Suprapubic skin (tissue), 4 donors: ENCODE data around the gene EEF1A2. TPM values are rescaled to one million over a fixed set of nuclear protein-coding genes. Genes with fewer than 3 reads are reported as not detected.

Experiments used
- DNase-seq, 2 donors: peaks; one replicate each; pipeline ENCODE4 v3.0.0-alpha.2; 2019; ENCODE audit warnings: low spot score in 2 of 2
- H3K27ac ChIP-seq: fragments of 200-600 bp; sonication (generic); one replicate; pipeline ENCODE4 v1.5.1; 2019
- H3K27me3 ChIP-seq: fragments of 200-600 bp; sonication (generic); one replicate; pipeline ENCODE4 v1.5.1; 2019
- H3K36me3 ChIP-seq: fragments of 200-600 bp; sonication (generic); one replicate; pipeline ENCODE4 v1.5.1; 2019
- H3K4me1 ChIP-seq: fragments of 200-600 bp; sonication (generic); one replicate; pipeline ENCODE4 v1.5.1; 2019
- H3K4me3 ChIP-seq: fragments of 200-600 bp; sonication (generic); one replicate; pipeline ENCODE4 v1.5.1; 2019; ENCODE audit warnings: mild to moderate bottlenecking
- H3K9me3 ChIP-seq: fragments of 200-600 bp; sonication (generic); one replicate; pipeline ENCODE4 v1.5.1; 2019
- CTCF ChIP-seq, 2 donors: fragments of 200-600 bp in 1 of 2; fragments of 450-650 bp in 1 of 2; sonication (generic) in 1 of 2; IDR thresholded peaks; one replicate each; pipeline ENCODE4 v1.5.1; 2016 to 2019; ENCODE audit warnings: antibody characterized with exemption in 2 of 2, mild to moderate bottlenecking in 1 of 2, moderate library complexity in 1 of 2
- EP300 ChIP-seq: sonication (generic); formaldehyde crosslinking; IDR thresholded peaks from one replicate; pipeline ENCODE4 v1.6.1; 2017; ENCODE audit warnings: antibody characterized with exemption
- POLR2A ChIP-seq, 2 donors: fragments of 450-650 bp; IDR thresholded peaks; one replicate each; pipeline ENCODE4 v1.6.1; 2017; ENCODE audit warnings: antibody characterized with exemption in 2 of 2, mild to moderate bottlenecking in 2 of 2, moderate library complexity in 2 of 2
- POLR2AphosphoS5 ChIP-seq, 3 donors: sonication (generic); formaldehyde crosslinking; IDR thresholded peaks; one replicate each; pipeline ENCODE4 v1.6.1; 2017; ENCODE audit warnings: antibody characterized with exemption in 3 of 3
- WGBS: methylation state at CpG from one replicate; pipeline ENCODE4 v1.1.5; 2018; 5-methylcytosine and 5-hydroxymethylcytosine counted together
- total RNA-seq, 4 donors: library from RNA; depleted of rRNA; stranded (reverse); fragments of >200 nt; gene quantifications; one replicate each; pipeline ENCODE4 v1.1.0, GENCODE V29; 2016

EEF1A2 gene
- total RNA-seq, 4 donors from 2014 or later, result 4.8 to 13.4 (median 12.0) TPM

- H3K9me3 ChIP-seq, result no peaks in the 10 kb centered on the region
- no peak overlapping the region for H3K27ac ChIP-seq
- peaks cover 95% of the 10 kb centered on the region for H3K27me3 ChIP-seq
- DNase-seq, result no peak
- H3K36me3 ChIP-seq, result no peaks in the 10 kb centered on the region
- H3K4me1 ChIP-seq, result peaks cover 12% of the 10 kb centered on the region
- H3K4me3 ChIP-seq, result no peak overlapping the region
- 69% methylated on average over 12 of the region's 19 CpGs for WGBS
- TF ChIP-seq CTCF (IDR thresholded peaks at IDR 0.05) (no peak), EP300 (no peak), POLR2AphosphoS5 (IDR thresholded peaks at IDR 0.05) (no peak), POLR2A (IDR thresholded peaks at IDR 0.05) (no peak)
Observed at GRCh38 chr20:63467294-63468083, 31.4 kb downstream of the EEF1A2 start.

GRCh38 chr20:63466861-63467260 is 32.0 kb downstream of the EEF1A2 start:
- H3K4me1 ChIP-seq, result peaks cover 7% of the 10 kb centered on the region
- TF ChIP-seq POLR2AphosphoS5 (IDR thresholded peaks at IDR 0.05) (no peak), POLR2A (IDR thresholded peaks at IDR 0.05) (no peak), EP300 (no peak), CTCF (IDR thresholded peaks at IDR 0.05) (no peak)
- 85% methylated on average over 7 of the region's 17 CpGs for WGBS
- H3K9me3 ChIP-seq, result no peaks in the 10 kb centered on the region
- peaks cover 95% of the 10 kb centered on the region for H3K27me3 ChIP-seq
- H3K27ac ChIP-seq, result no peak overlapping the region
- no peaks in the 10 kb centered on the region for H3K36me3 ChIP-seq
- no peak overlapping the region for H3K4me3 ChIP-seq
- DNase-seq, result no peak

GRCh38 chr20:63466250-63466825 is 32.5 kb downstream of the EEF1A2 start:
- no peak for DNase-seq
- Histone ChIP-seq H3K4me1 (peaks cover 2% of the 10 kb centered on the region), H3K4me3 (no peak overlapping the region), H3K36me3 (no peaks in the 10 kb centered on the region), H3K27ac (no peak overlapping the region), H3K9me3 (no peaks in the 10 kb centered on the region), H3K27me3 (peaks cover 95% of the 10 kb centered on the region)
- TF ChIP-seq EP300 (no peak), POLR2AphosphoS5 (IDR thresholded peaks at IDR 0.05) (no peak), CTCF (IDR thresholded peaks at IDR 0.05) (no peak), POLR2A (IDR thresholded peaks at IDR 0.05) (no peak)
- WGBS, result 75% methylated on average over 13 of the region's 55 CpGs

GRCh38 chr20:63465380-63466249 is 33.3 kb downstream of the EEF1A2 start:
- Histone ChIP-seq H3K4me3 (no peak overlapping the region), H3K9me3 (no peaks in the 10 kb centered on the region), H3K27ac (no peak overlapping the region), H3K4me1 (no peaks in the 10 kb centered on the region), H3K27me3 (peaks cover 95% of the 10 kb centered on the region), H3K36me3 (no peaks in the 10 kb centered on the region)
- no peak for DNase-seq
- no peak for TF ChIP-seq POLR2AphosphoS5 (IDR thresholded peaks at IDR 0.05)
- TF ChIP-seq CTCF (IDR thresholded peaks at IDR 0.05), result no peak
- TF ChIP-seq POLR2A (IDR thresholded peaks at IDR 0.05), result no peak
- no peak for TF ChIP-seq EP300
- WGBS, result 66% methylated on average over 25 of the region's 56 CpGs

GRCh38 chr20:63464289-63464635 is 34.6 kb downstream of the EEF1A2 start:
- Histone ChIP-seq H3K27me3 (peaks cover 90% of the 10 kb centered on the region), H3K4me3 (no peak overlapping the region), H3K27ac (no peak overlapping the region), H3K9me3 (no peaks in the 10 kb centered on the region), H3K4me1 (no peaks in the 10 kb centered on the region), H3K36me3 (no peaks in the 10 kb centered on the region)
- WGBS, result 85% methylated on average over 7 of the region's 12 CpGs
- no peak for TF ChIP-seq EP300
- no peak for DNase-seq
